HepG2 (cell line): Measurements from ENCODE around the gene UNC5C. TPM values are rescaled to one million over a fixed set of nuclear protein-coding genes. Genes with fewer than 3 reads are reported as not detected.

Experiments
- ATAC-seq: fragments of 200-7000 bp; cut with Tn5 transposase; 3 replicates; pipeline ENCODE4 v1.9.1; 2020; ENCODE audit warnings: mild to moderate bottlenecking, moderate library complexity
- BruUV-seq: library from RNA; stranded (reverse); fragments of 400-500 nt; replicated peaks from 2 replicates; lab custom pipeline; 2021; lab: Mats Ljungman, UMichigan
- CTCF ChIA-PET: fragments of 300-600 bp; formaldehyde crosslinking; extraction: SDS; loops from one replicate; lab custom pipeline; 2021; ENCODE audit warnings: low total read pairs, inconsistent platforms, low intra/inter-chr PET ratio; lab: Yijun Ruan, JAX
- POLR2A ChIA-PET: fragments of 350-600 bp; sonication (Branson Sonifier 250); formaldehyde crosslinking; loops from one replicate; lab custom pipeline; 2020; ENCODE audit warnings: antibody characterized with exemption, inconsistent platforms; lab: Yijun Ruan, JAX
- DNase-seq: peaks from one replicate; pipeline ENCODE4 v3.0.0-alpha.2; 2015; ENCODE audit warnings: low spot score
- FAIRE-seq: peaks from 3 replicates; lab custom pipeline; 2011; peaks lifted over from hg19 to GRCh38; lab: Jason Lieb, UNC
- H2AFZ ChIP-seq: one replicate; pipeline ENCODE4 v1.6.1; 2011; ENCODE audit warnings: low read length, inconsistent platforms
- H3K27ac ChIP-seq: fragments of 300-600 bp; 3 replicates; pipeline ENCODE4 v1.8.0; 2011; ENCODE audit warnings: mixed run types, mild to moderate bottlenecking, mixed read lengths, low read length, inconsistent platforms; ENCODE audit not compliant: insufficient read depth; ENCODE audit errors: extremely low read length
- H3K27me3 ChIP-seq, 2 experiments: fragments of 200-600 bp in 1 of 2; 2 replicates in 1 of 2; 3 replicates in 1 of 2; pipeline versions ENCODE4 v1.6.0 to v1.8.0; 2011; ENCODE audit warnings: low read length in 2 of 2, mild to moderate bottlenecking in 2 of 2, moderate library complexity in 2 of 2, inconsistent platforms in 1 of 2; ENCODE audit not compliant: insufficient read depth in 2 of 2, control insufficient read depth in 1 of 2
- H3K36me3 ChIP-seq, 2 experiments: fragments of 200-600 bp in 1 of 2; replicated peaks in 1 of 2; 2 replicates in 1 of 2; 3 replicates in 1 of 2; pipeline versions ENCODE4 v1.5.1 to v1.8.0; 2011; ENCODE audit warnings: low read length in 2 of 2, inconsistent platforms in 1 of 2; ENCODE audit not compliant: insufficient read depth in 2 of 2, control insufficient read depth in 1 of 2
- H3K4me1 ChIP-seq: 2 replicates; pipeline ENCODE4 v1.5.1; 2012; ENCODE audit warnings: low read length, inconsistent platforms; ENCODE audit not compliant: insufficient read depth
- H3K4me2 ChIP-seq: 2 replicates; pipeline ENCODE4 v1.6.0; 2011; ENCODE audit warnings: low read depth, low read length, inconsistent platforms
- H3K4me3 ChIP-seq, 3 experiments: fragments of 200-600 bp in 1 of 3; sonication (generic), shearing (Covaris generic) in 1 of 3; replicated peaks in 1 of 3; 2 replicates each; pipeline ENCODE4 v1.5.1; 2011 to 2016; ENCODE audit warnings: low read length in 3 of 3, inconsistent platforms in 2 of 3, low read depth in 2 of 3, mild to moderate bottlenecking in 2 of 3, control low read depth in 1 of 3, mixed read lengths in 1 of 3; ENCODE audit not compliant: insufficient read depth in 1 of 3
- H3K79me2 ChIP-seq: one replicate; pipeline ENCODE4 v1.6.1; 2011; ENCODE audit warnings: low read length, inconsistent platforms; ENCODE audit not compliant: insufficient read depth
- H3K9ac ChIP-seq: 2 replicates; pipeline ENCODE4 v1.6.0; 2011; ENCODE audit warnings: mild to moderate bottlenecking, low read depth, low read length, inconsistent platforms; ENCODE audit not compliant: insufficient read depth
- H3K9me3 ChIP-seq: 2 replicates; pipeline ENCODE4 v1.5.1; 2012; ENCODE audit warnings: mild to moderate bottlenecking, low read length
- H4K20me1 ChIP-seq: 2 replicates; pipeline ENCODE4 v1.6.0; 2011; ENCODE audit warnings: inconsistent platforms, mild to moderate bottlenecking, low read length, moderate library complexity; ENCODE audit not compliant: insufficient read depth
- AHR ChIP-seq: IDR thresholded peaks from 2 replicates; pipeline ENCODE4 v1.6.1; 2018; ENCODE audit warnings: missing genetic modification reagents, missing compliant biosample characterization
- ATF7 ChIP-seq, 2 experiments: fragments of 450-650 bp in 1 of 2; sonication (generic) in 1 of 2; formaldehyde crosslinking in 1 of 2; IDR thresholded peaks; 2 replicates each; pipeline versions ENCODE4 v1.4.0 to v1.6.1; 2016 to 2020; ENCODE audit warnings: antibody characterized with exemption in 1 of 2, mild to moderate bottlenecking in 1 of 2, missing genetic modification reagents in 1 of 2
- CHD2 ChIP-seq: IDR thresholded peaks from 2 replicates; pipeline ENCODE4 v1.6.1; 2011; ENCODE audit warnings: low read depth, low read length, improper control_type of control experiment
- HOXA7 ChIP-seq: sonication (generic); formaldehyde crosslinking; IDR thresholded peaks from 2 replicates; pipeline ENCODE4 v1.8.1; 2022; ENCODE audit warnings: mild to moderate bottlenecking, missing genetic modification reagents, moderate library complexity
- KLF6 ChIP-seq: IDR thresholded peaks from 2 replicates; pipeline ENCODE4 v1.8.0; 2016; ENCODE audit warnings: missing biosample characterization, missing genetic modification reagents
- MAFF ChIP-seq: IDR thresholded peaks from 2 replicates; pipeline ENCODE4 v1.6.1; 2011; ENCODE audit warnings: low read depth, low read length, improper control_type of control experiment
- MAFK ChIP-seq, 2 experiments: IDR thresholded peaks in 1 of 2; conservative IDR thresholded peaks in 1 of 2; 2 replicates each; pipeline ENCODE4 v1.6.1; 2011; ENCODE audit warnings: improper control_type of control experiment in 2 of 2, low read length in 2 of 2
- MTA3 ChIP-seq: sonication (generic); formaldehyde crosslinking; IDR thresholded peaks from 2 replicates; pipeline ENCODE4 v1.4.0; 2020; ENCODE audit warnings: missing genetic modification reagents
- NCOA5 ChIP-seq: sonication (generic); formaldehyde crosslinking; IDR thresholded peaks from 2 replicates; pipeline ENCODE4 v1.4.0; 2020; ENCODE audit warnings: missing genetic modification reagents
- NFYB ChIP-seq: sonication (generic); formaldehyde crosslinking; IDR thresholded peaks from 2 replicates; pipeline ENCODE4 v1.4.0; 2020; ENCODE audit warnings: missing genetic modification reagents
- SP2 ChIP-seq: sonication (generic); formaldehyde crosslinking; IDR thresholded peaks from 2 replicates; pipeline ENCODE4 v1.5.1; 2020; ENCODE audit warnings: mild to moderate bottlenecking, missing genetic modification reagents
- STAG1 ChIP-seq: sonication (generic); formaldehyde crosslinking; IDR thresholded peaks from 2 replicates; pipeline ENCODE4 v1.4.0; 2020; ENCODE audit warnings: missing genetic modification reagents
- XBP1 ChIP-seq: sonication (generic); formaldehyde crosslinking; IDR thresholded peaks from 2 replicates; pipeline ENCODE4 v1.5.0; 2020; ENCODE audit warnings: missing genetic modification reagents
- ZEB1 ChIP-seq: IDR thresholded peaks from 2 replicates; pipeline ENCODE4 v1.6.1; 2012; ENCODE audit warnings: mild to moderate bottlenecking, low read depth, inconsistent platforms; ENCODE audit not compliant: insufficient replicate concordance
- ZFP90 ChIP-seq: sonication (generic); formaldehyde crosslinking; IDR thresholded peaks from 2 replicates; pipeline ENCODE4 v1.8.0; 2022; ENCODE audit warnings: missing genetic modification reagents, mild to moderate bottlenecking, inconsistent platforms, borderline replicate concordance
- ZNF138 ChIP-seq: sonication (generic); formaldehyde crosslinking; IDR thresholded peaks from 2 replicates; pipeline ENCODE4 v1.5.0; 2020; ENCODE audit warnings: mild to moderate bottlenecking, low read depth, missing genetic modification reagents
- ZNF350 ChIP-seq: sonication (generic); formaldehyde crosslinking; IDR thresholded peaks from 2 replicates; pipeline ENCODE4 v1.4.0; 2020; ENCODE audit warnings: mild to moderate bottlenecking, low read depth, missing genetic modification reagents, borderline replicate concordance
- WGBS: methylation state at CpG from one replicate; pipeline ENCODE4 v1.1.6; 2017; ENCODE audit warnings: low lambda C conversion rate; 5-methylcytosine and 5-hydroxymethylcytosine counted together
- in situ Hi-C: cut with HindIII; loops from 2 replicates; pipeline ENCODE4 v1.10.0; 2017; ENCODE audit warnings: low pct_unique_long_range_greater_than_20kb; ENCODE audit not compliant: extremely low pct_ligation_motif_present
- intact Hi-C: fragments of 100-400 bp; cut with micrococcal nuclease; formaldehyde crosslinking; loops from one replicate; pipeline ENCODE4 v1.10.0; 2022; ENCODE audit not compliant: unreplicated experiment
- polyA plus RNA-seq, 8 experiments: library from polyadenylated mRNA; depleted of rRNA in 3 of 8; stranded (reverse) in 7 of 8; unstranded in 1 of 8; fragments of >200 nt; fragmentation: Illumina TruSeq in 4 of 8; extraction: Trizol in 4 of 8; gene quantifications; 2 replicates each; pipeline versions ENCODE4 v1.2.1 to v1.2.3, GENCODE V29; 2011 to 2016; ENCODE audit warnings: low read depth in 4 of 8, missing spikeins in 1 of 8, mixed read lengths in 1 of 8; ENCODE audit not compliant: insufficient read depth in 1 of 8
- total RNA-seq, 5 experiments: library from RNA; depleted of rRNA; stranded (reverse); fragments of >200 nt; fragmentation: Illumina TruSeq; extraction: Trizol; gene quantifications; 2 replicates each; pipeline ENCODE4 v1.2.3, GENCODE V29; 2016; ENCODE audit warnings: low read depth in 1 of 5
- TF ChIP-seq, protein P1 (sequence below): sonication (generic); formaldehyde crosslinking; IDR thresholded peaks from 2 replicates; pipeline ENCODE4 v1.4.0; 2020; ENCODE audit warnings: mild to moderate bottlenecking, missing genetic modification reagents
- TF ChIP-seq, protein P2 (sequence below): sonication (generic); formaldehyde crosslinking; IDR thresholded peaks from 2 replicates; pipeline ENCODE4 v1.5.0; 2020; ENCODE audit warnings: mild to moderate bottlenecking, missing genetic modification reagents

UNC5C gene
- total and polyA plus RNA-seq, 2 of the 13 experiments (the other 11 are each of a cell fraction or from before 2014, with no cell fraction given): not detected

DNA sequence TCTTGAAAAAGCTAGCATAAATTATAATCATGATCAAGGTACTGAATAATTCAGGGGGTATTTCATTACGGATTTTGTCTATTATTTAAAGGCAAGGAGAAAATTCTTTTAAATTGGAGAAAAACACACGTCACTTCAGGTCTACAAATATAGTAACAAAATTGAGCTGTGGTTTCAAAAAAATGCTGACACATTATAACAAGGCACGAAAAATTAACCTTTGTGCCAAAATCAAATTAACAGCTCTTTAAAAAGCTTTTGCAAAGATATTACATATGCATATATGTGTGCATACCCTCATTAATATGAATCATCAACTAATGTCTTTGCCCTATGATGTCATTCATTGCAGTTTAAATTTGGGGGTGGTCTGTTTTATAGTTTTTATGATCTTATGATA is 44.3 kb downstream of the UNC5C start:
- H3K79me2 ChIP-seq: no peaks in the 10 kb centered on the region
- H3K9ac ChIP-seq: no peak overlapping the region
- BruUV-seq: no TSS peak
- no peaks in the 10 kb centered on the region for H3K27me3 ChIP-seq
- no peak for ATAC-seq
- no peak for FAIRE-seq
- H3K9me3 ChIP-seq: no peaks in the 10 kb centered on the region
- DNase-seq: no peak
- no peak overlapping the region for H3K27ac ChIP-seq
- no peak overlapping the region for H2AFZ ChIP-seq
- H3K36me3 ChIP-seq: no peaks in the 10 kb centered on the region
- no peak overlapping the region for H3K4me2 ChIP-seq
- no peaks in the 10 kb centered on the region for H3K4me1 ChIP-seq
- ChIA-PET CTCF (no interaction called here), POLR2A (no interaction called here)
- intact Hi-C loops: no loop called here
- H3K4me3 ChIP-seq: no peak overlapping the region
- H4K20me1 ChIP-seq: no peaks in the 10 kb centered on the region
- in situ Hi-C loops: no loop called here
- 10% methylated on average over 3 of the region's 3 CpGs for WGBS
- TF ChIP-seq NFYB (CRISPR knock-in tag) (no peak), MAFF (peak; percentile 66), ZEB1 (no peak), AHR (CRISPR knock-in tag) (no peak), ATF7 (IDR thresholded peaks at IDR 0.05) (peak; percentile 39; the same call in 1 of the 2 replicates), ATF7 (CRISPR knock-in tag; IDR thresholded peaks at IDR 0.05) (no peak), MAFK (conservative IDR thresholded peaks at IDR 0.05 in 1 of 2, IDR thresholded peaks at IDR 0.05 in 1 of 2; ENCODE audit: low read length in 2 of 2) (peak; percentile 69 to 81), HOXA7 (CRISPR knock-in tag) (no peak), XBP1 (no peak), ZNF138 (CRISPR knock-in tag) (no peak), KLF6 (no peak), ZFP90 (CRISPR knock-in tag) (no peak), ZNF350 (no peak), SP2 (CRISPR knock-in tag) (no peak), STAG1 (CRISPR knock-in tag) (no peak), CHD2 (no peak), NCOA5 (CRISPR knock-in tag) (no peak), MTA3 (no peak)
- TF ChIP-seq, protein P1, sequence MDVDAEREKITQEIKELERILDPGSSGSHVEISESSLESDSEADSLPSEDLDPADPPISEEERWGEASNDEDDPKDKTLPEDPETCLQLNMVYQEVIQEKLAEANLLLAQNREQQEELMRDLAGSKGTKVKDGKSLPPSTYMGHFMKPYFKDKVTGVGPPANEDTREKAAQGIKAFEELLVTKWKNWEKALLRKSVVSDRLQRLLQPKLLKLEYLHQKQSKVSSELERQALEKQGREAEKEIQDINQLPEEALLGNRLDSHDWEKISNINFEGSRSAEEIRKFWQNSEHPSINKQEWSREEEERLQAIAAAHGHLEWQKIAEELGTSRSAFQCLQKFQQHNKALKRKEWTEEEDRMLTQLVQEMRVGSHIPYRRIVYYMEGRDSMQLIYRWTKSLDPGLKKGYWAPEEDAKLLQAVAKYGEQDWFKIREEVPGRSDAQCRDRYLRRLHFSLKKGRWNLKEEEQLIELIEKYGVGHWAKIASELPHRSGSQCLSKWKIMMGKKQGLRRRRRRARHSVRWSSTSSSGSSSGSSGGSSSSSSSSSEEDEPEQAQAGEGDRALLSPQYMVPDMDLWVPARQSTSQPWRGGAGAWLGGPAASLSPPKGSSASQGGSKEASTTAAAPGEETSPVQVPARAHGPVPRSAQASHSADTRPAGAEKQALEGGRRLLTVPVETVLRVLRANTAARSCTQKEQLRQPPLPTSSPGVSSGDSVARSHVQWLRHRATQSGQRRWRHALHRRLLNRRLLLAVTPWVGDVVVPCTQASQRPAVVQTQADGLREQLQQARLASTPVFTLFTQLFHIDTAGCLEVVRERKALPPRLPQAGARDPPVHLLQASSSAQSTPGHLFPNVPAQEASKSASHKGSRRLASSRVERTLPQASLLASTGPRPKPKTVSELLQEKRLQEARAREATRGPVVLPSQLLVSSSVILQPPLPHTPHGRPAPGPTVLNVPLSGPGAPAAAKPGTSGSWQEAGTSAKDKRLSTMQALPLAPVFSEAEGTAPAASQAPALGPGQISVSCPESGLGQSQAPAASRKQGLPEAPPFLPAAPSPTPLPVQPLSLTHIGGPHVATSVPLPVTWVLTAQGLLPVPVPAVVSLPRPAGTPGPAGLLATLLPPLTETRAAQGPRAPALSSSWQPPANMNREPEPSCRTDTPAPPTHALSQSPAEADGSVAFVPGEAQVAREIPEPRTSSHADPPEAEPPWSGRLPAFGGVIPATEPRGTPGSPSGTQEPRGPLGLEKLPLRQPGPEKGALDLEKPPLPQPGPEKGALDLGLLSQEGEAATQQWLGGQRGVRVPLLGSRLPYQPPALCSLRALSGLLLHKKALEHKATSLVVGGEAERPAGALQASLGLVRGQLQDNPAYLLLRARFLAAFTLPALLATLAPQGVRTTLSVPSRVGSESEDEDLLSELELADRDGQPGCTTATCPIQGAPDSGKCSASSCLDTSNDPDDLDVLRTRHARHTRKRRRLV (CRISPR knock-in tag): no peak
- TF ChIP-seq, protein P2, sequence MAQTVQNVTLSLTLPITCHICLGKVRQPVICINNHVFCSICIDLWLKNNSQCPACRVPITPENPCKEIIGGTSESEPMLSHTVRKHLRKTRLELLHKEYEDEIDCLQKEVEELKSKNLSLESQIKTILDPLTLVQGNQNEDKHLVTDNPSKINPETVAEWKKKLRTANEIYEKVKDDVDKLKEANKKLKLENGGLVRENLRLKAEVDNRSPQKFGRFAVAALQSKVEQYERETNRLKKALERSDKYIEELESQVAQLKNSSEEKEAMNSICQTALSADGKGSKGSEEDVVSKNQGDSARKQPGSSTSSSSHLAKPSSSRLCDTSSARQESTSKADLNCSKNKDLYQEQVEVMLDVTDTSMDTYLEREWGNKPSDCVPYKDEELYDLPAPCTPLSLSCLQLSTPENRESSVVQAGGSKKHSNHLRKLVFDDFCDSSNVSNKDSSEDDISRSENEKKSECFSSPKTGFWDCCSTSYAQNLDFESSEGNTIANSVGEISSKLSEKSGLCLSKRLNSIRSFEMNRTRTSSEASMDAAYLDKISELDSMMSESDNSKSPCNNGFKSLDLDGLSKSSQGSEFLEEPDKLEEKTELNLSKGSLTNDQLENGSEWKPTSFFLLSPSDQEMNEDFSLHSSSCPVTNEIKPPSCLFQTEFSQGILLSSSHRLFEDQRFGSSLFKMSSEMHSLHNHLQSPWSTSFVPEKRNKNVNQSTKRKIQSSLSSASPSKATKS (CRISPR knock-in tag): no peak
